HEK293T (cell line): ENCODE measurements around the gene ADAMTS1.

Source experiments
- CTCF ChIA-PET: fragments of 350-600 bp; formaldehyde crosslinking; extraction: SDS; loops from one replicate; lab custom pipeline; 2021; ENCODE audit warnings: antibody characterized with exemption, inconsistent platforms; lab: Yijun Ruan, JAX
- POLR2A ChIA-PET: fragments of 350-600 bp; formaldehyde crosslinking; extraction: SDS; loops from one replicate; lab custom pipeline; 2020; ENCODE audit warnings: antibody characterized with exemption, inconsistent platforms; lab: Yijun Ruan, JAX
- DNase-seq: peaks from one replicate; pipeline ENCODE4 v3.0.0; 2012; ENCODE audit warnings: mixed read lengths; ENCODE audit errors: extremely low spot score
- ARNT ChIP-seq: fragments of 450-650 bp; IDR thresholded peaks from 2 replicates; pipeline ENCODE4 v1.6.1; 2017; ENCODE audit warnings: mild to moderate bottlenecking
- BHLHE40 ChIP-seq: fragments of 450-650 bp; IDR thresholded peaks from 2 replicates; pipeline ENCODE4 v1.6.1; 2016; ENCODE audit warnings: mild to moderate bottlenecking, moderate library complexity, borderline replicate concordance
- CTBP1 ChIP-seq: fragments of 450-650 bp; IDR thresholded peaks from 2 replicates; pipeline ENCODE4 v1.6.1; 2016; ENCODE audit warnings: borderline replicate concordance
- ELF4 ChIP-seq: fragments of 450-650 bp; IDR thresholded peaks from 2 replicates; pipeline ENCODE4 v1.6.1; 2017; ENCODE audit warnings: antibody characterized with exemption
- FOXA1 ChIP-seq: fragments of 450-650 bp; IDR thresholded peaks from 2 replicates; pipeline ENCODE4 v1.6.1; 2016; ENCODE audit warnings: mild to moderate bottlenecking
- FOXK2 ChIP-seq: fragments of 450-650 bp; IDR thresholded peaks from 2 replicates; pipeline ENCODE4 v1.6.1; 2016; ENCODE audit warnings: mild to moderate bottlenecking
- FOXM1 ChIP-seq: fragments of 450-650 bp; IDR thresholded peaks from 2 replicates; pipeline ENCODE4 v1.6.1; 2017; ENCODE audit warnings: mild to moderate bottlenecking, borderline replicate concordance
- HDGF ChIP-seq: fragments of 450-650 bp; IDR thresholded peaks from 2 replicates; pipeline ENCODE4 v1.6.1; 2017; ENCODE audit warnings: antibody characterized with exemption, borderline replicate concordance
- L3MBTL2 ChIP-seq: fragments of 450-650 bp; conservative IDR thresholded peaks from 2 replicates; pipeline ENCODE4 v1.6.1; 2016; ENCODE audit warnings: mild to moderate bottlenecking
- LEF1 ChIP-seq: fragments of 450-650 bp; IDR thresholded peaks from 2 replicates; pipeline ENCODE4 v1.6.1; 2017; ENCODE audit warnings: mild to moderate bottlenecking, borderline replicate concordance
- NFRKB ChIP-seq: fragments of 450-650 bp; IDR thresholded peaks from 2 replicates; pipeline ENCODE4 v1.6.1; 2016; ENCODE audit warnings: mild to moderate bottlenecking, moderate library complexity
- SP1 ChIP-seq: fragments of 450-650 bp; IDR thresholded peaks from 2 replicates; pipeline ENCODE4 v1.6.1; 2017
- SUZ12 ChIP-seq: fragments of 450-650 bp; IDR thresholded peaks from 2 replicates; pipeline ENCODE4 v1.6.1; 2016; ENCODE audit warnings: mild to moderate bottlenecking
- TARDBP ChIP-seq: fragments of 450-650 bp; IDR thresholded peaks from 2 replicates; pipeline ENCODE4 v1.6.1; 2016
- ZNF384 ChIP-seq: fragments of 450-650 bp; IDR thresholded peaks from 2 replicates; pipeline ENCODE4 v1.6.1; 2016
- TF ChIP-seq, protein P1 (sequence below): fragments of 450-650 bp; IDR thresholded peaks from 2 replicates; pipeline ENCODE4 v1.6.1; 2016

The ADAMTS1 gene

DNA sequence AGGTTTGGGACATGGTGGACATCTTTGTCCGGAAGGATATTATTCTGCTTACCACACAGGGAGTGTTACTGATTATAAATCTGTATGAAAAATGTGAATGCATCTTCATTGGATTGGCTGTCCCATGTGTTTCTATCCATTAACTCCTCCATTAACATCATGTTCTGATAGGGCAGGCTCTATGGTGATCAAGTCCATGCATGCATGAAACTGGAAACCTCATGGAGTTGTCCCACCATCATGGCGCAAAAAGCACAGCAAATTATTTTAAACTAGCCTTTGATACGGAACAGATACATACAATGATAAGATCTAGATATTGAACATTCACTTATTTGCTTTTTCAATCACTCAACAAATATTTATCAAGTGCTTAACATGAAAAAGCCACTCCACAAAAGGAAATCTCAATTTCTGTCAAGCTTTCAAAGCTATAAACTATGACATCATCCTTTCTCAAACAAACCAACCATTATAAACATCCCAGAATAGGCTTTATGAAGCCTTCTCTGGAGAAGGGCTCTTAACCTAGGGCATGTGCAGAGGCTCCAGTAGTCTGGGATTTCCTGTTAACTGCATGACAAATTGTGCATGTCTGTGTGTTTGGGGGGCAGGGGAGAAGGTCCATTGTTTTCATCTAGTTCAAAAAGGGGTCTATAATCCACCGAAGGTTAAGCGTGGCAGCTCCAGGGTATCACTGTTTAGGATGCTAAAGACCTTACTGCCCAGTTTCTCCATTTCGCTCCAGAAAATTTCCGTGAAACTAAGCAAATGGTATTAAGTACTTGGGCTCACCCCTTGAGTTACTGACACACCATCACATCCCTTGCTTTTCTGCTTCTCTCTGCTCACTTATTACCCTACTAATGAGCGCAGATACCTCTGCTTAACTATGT is 46.1 kb downstream of the ADAMTS1 start:
- TF ChIP-seq FOXK2 = no peak
- no peak for TF ChIP-seq LEF1
- TF ChIP-seq, protein P1, sequence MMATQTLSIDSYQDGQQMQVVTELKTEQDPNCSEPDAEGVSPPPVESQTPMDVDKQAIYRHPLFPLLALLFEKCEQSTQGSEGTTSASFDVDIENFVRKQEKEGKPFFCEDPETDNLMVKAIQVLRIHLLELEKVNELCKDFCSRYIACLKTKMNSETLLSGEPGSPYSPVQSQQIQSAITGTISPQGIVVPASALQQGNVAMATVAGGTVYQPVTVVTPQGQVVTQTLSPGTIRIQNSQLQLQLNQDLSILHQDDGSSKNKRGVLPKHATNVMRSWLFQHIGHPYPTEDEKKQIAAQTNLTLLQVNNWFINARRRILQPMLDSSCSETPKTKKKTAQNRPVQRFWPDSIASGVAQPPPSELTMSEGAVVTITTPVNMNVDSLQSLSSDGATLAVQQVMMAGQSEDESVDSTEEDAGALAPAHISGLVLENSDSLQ = no peak
- TF ChIP-seq SUZ12 = no peak
- no peak for TF ChIP-seq L3MBTL2
- TF ChIP-seq TARDBP = no peak
- TF ChIP-seq FOXM1 = no peak
- no peak for TF ChIP-seq SP1
- no peak for TF ChIP-seq HDGF
- no peak for TF ChIP-seq ELF4
- TF ChIP-seq CTBP1 = no peak
- TF ChIP-seq ARNT = no peak
- TF ChIP-seq FOXA1 = no peak
- TF ChIP-seq ZNF384 = no peak
- no peak for TF ChIP-seq BHLHE40
- TF ChIP-seq NFRKB = no peak
- DNase-seq = no peak
- CTCF ChIA-PET = interaction anchor here (1.5 kb wide), 1 partner anchor 16 kb away, joined by 5 read pairs; no protein-coding TSS in a partner anchor
- POLR2A ChIA-PET = no interaction called here

DNA sequence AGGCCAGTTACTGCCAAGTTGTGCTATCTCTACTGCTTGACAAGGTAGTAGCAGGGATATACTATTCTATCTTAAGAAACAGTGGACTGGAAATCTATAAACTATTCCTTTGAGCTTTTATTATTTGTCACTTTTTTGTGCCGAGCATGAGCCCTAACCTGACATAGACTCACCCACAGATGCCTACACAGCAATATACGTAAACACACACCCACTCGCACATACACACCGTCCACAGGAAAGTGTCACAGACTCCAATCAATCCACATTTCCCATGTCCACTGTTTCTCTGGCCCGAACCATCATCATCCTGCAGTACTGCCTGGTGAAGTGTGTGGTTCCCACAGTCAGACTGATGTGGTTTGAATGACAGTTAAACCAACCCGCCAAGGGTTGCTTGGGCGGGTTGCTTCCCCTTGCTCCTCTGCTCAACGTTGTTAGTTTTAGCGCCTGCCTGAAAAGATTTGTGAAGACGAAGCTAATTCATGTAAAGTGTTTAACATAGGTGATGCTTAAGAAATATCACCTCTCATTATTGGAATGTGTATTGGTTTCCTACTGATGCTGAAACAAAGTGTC is 47.2 kb downstream of the ADAMTS1 start:
- CTCF ChIA-PET = interaction anchor here (1.5 kb wide), 1 partner anchor 17 kb away, joined by 5 read pairs; no protein-coding TSS in a partner anchor
- TF ChIP-seq SUZ12 (no peak), NFRKB (no peak), HDGF (no peak), ELF4 (no peak), ZNF384 (no peak), FOXK2 (no peak), CTBP1 (no peak), ARNT (no peak)
- TF ChIP-seq, protein P1 = no peak
- POLR2A ChIA-PET = interaction anchor here (1.0 kb wide), 1 partner anchor 47 kb away, joined by 4 read pairs; no protein-coding TSS in a partner anchor
- no peak for DNase-seq

DNA sequence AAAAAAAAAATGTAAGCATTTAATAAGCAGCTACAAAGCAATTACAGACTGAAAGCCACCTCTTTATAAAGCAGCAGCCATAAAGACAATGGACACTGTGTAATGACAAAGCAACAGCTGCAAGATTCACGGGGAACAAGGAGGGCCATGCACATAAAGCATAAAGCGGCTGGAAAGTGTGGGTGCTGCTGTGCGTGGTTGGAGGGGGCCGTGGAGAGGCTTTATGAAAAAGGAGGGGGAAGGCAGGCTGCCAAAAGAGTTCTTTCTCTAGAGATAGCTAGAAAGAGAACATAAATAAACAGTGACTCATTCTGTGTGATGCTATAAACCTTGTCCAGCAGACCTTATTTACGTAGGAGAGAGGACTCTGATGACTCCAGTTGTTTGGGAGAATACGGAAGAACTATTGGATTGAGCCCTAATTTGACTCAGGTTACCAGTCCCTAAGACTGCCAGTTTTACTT is 49.3 kb downstream of the ADAMTS1 start:
- peak; percentile 48 for DNase-seq
- ChIA-PET POLR2A (interaction anchor here (1.6 kb wide), 1 partner anchor 49 kb away, joined by 6 read pairs; no protein-coding TSS in a partner anchor), CTCF (interaction anchor here (0.5 to 0.7 kb wide), 2 partner anchors 21 to 488 kb away, joined by 3 read pairs; no protein-coding TSS in a partner anchor)
- TF ChIP-seq SP1 = no peak
- no peak for TF ChIP-seq HDGF
- TF ChIP-seq NFRKB = no peak
- TF ChIP-seq FOXK2 = no peak

DNA sequence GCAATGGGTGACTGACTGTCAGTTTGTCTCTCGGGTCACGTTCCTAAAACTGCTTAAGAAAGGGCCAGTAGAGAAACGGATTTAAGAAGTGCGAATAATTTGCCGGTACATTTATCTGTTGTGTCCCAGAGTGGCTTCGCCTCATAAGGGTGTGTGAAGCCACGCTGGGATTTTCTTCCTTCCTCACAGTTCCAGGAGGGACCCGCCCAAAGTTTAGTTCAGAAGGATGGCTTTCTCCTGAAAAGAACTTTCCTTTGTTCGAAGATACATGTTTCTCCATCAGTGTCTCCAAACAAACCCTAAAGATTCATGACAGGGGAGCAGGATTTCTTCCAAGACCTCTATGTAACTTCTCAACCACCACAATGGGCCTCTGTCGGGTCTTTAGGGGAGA is 49.8 kb downstream of the ADAMTS1 start:
- ChIA-PET POLR2A (interaction anchor here (1.6 kb wide), 1 partner anchor 49 kb away, joined by 6 read pairs; no protein-coding TSS in a partner anchor), CTCF (interaction anchor here (0.5 kb wide), 1 partner anchor 489 kb away, joined by 3 read pairs; no protein-coding TSS in a partner anchor)
- DNase-seq = no peak
- no peak for TF ChIP-seq SUZ12
- no peak for TF ChIP-seq SP1

DNA sequence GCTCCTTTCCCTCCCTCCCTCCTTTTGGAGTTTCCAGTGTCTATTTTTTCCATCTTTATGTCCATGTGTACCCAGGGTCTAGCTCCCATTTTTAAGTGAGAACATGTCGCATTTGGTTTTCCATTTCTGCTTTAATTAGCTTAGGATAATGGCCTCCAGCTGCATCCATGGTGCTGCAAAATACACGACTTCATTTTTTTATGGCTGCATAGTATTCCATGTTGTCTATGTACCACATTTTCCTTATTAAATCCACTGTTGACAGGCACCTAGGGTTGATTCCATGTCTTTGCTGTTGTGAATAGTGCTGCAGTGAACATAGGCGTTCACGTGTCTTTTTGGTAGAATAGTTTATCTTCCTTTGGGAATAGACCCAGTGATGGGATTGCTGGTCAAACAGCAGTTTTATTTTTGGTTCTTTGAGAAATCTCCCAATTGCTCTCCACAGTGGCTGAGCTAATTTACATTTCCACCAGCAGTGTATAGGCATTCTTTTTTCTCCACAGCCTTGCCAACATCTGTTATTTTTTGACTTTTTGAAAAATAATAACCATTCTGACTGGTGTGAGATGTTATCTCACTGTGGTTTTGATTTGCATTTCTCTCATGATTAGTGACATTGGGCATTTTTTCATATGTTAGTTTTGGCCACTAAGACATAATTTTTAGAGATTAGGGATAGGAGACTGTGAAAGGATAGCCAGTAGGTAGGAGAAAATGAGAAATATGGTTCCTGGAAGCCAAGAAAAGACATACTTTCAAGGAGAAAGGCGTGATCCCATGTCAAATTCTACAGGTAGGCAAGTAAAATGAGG is 50.4 kb downstream of the ADAMTS1 start:
- DNase-seq = no peak
- no peak for TF ChIP-seq BHLHE40
- TF ChIP-seq FOXA1 = no peak
- no peak for TF ChIP-seq ZNF384
- TF ChIP-seq LEF1 = no peak
- ChIA-PET CTCF (no interaction called here), POLR2A (no interaction called here)

DNA sequence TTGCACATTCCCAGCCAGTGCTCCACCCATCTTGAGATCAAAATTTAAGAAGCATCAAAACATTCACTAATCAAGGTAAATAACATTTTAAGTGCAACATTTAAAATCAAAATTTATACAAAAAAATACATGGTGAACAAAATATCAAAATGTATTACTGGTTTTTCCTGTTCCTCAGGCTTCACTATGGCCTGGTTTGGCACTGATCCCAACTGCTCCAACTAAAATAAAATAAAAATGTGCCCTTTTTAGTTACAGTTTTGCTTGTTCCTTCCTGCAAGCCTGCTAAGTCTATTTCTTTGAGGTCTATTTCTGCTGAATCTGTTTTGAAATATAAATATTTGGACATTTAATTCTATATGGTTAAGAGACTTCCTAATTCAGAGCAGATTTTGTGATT is 54.9 kb downstream of the ADAMTS1 start:
- CTCF ChIA-PET = no interaction called here
- DNase-seq = no peak
- POLR2A ChIA-PET = no interaction called here
- TF ChIP-seq LEF1 = no peak
- TF ChIP-seq BHLHE40 = no peak
- TF ChIP-seq CTBP1 = no peak
- no peak for TF ChIP-seq TARDBP
- TF ChIP-seq FOXK2 = no peak
- TF ChIP-seq, protein P1 = no peak
- TF ChIP-seq ARNT = no peak
- TF ChIP-seq FOXA1 = no peak
- TF ChIP-seq NFRKB = no peak
- TF ChIP-seq ZNF384 = no peak
- TF ChIP-seq SUZ12 = no peak
- TF ChIP-seq FOXM1 = no peak
